Measurements from ENCODE around the gene SPTBN1. TPM values are rescaled to one million over a fixed set of nuclear protein-coding genes. Genes with fewer than 3 reads are reported as not detected.
A peak's percentile ranks its signal among the peaks of the same experiment; 100 is the strongest.

The SPTBN1 gene
- total and polyA plus RNA-seq, 4 experiments from 2014 or later, result 2.9 to 121 (median 87.3) TPM

DNA sequence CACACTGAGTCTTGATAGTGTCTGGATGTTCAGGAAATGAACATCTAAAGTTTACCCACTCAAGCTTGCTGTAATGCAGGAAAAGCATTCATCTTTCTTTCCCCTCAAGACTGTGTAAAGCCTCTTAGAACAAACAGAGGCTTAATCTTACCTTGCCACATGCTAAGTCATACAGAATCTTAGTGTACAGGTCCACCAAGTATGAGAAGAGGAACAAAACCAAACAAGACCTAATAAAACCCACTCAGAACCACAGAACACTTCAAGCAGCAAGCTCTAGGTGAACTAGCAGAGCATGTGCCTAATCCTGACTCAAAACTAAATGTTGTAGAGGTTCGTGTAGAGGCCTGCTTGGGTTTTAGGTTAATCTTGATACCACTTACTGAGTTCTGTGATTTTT is 97.6 kb downstream of the SPTBN1 start:
- Mint-ChIP-seq H3K36me3 (peaks cover 0 to 6% of the 10 kb centered on the region in 2 donors), H3K27me3 (no peaks in the 10 kb centered on the region), H3K4me1 (peaks cover 14 to 24% (median 17%) of the 10 kb centered on the region in 4 donors), H3K27ac (peak overlapping the region in 2 of 7 donors; percentile 7 to 77), H3K4me3 (no peak overlapping the region), H3K9me3 (no peaks in the 10 kb centered on the region)
- ChIA-PET CTCF (ENCODE audit: partially characterized antibody) (interaction anchor here (1.3 to 1.5 kb wide), 2 partner anchors 29 to 33 kb away, joined by 3 to 7 read pairs; no protein-coding TSS in a partner anchor), POLR2A (ENCODE audit: partially characterized antibody) (interaction anchor here (0.7 to 15.0 kb wide), 2 partner anchors 21 to 42 kb away, joined by 3 to 665 read pairs; no protein-coding TSS in a partner anchor)
- Histone ChIP-seq H3K4me1 (ENCODE audit: insufficient read depth, low read length) (peaks cover 7% of the 10 kb centered on the region), H3K9me3 (ENCODE audit: control insufficient read depth in 1 of 2, low read length in 2 of 2) (no peaks in the 10 kb centered on the region), H3K27ac (ENCODE audit: low read depth, low read length) (no peak overlapping the region), H3K36me3 (ENCODE audit: insufficient read depth, low read length) (no peaks in the 10 kb centered on the region), H3K27me3 (ENCODE audit: insufficient read depth, low read length) (no peaks in the 10 kb centered on the region), H3K4me3 (ENCODE audit: low read length in 2 of 2) (no peak overlapping the region)
- intact Hi-C loops (cut with micrococcal nuclease), result loop anchor here (10.0 kb wide), 1 partner anchor 579 kb away; the partner anchor contains the start of gene PSME4
- no peak for DNase-seq

GRCh38 chr2:54555318-54555837 is 99.3 kb downstream of the SPTBN1 start:
- POLR2A ChIA-PET (ENCODE audit: partially characterized antibody), result interaction anchor here (15.0 kb wide), 1 partner anchor 20 kb away, joined by 665 read pairs; no protein-coding TSS in a partner anchor
- no peak for DNase-seq
- H3K4me1 ChIP-seq (ENCODE audit: insufficient read depth, low read length), result peaks cover 7% of the 10 kb centered on the region
- intact Hi-C loops (cut with micrococcal nuclease), result loop anchor here (5.0 to 10.0 kb wide), 3 partner anchors 77 to 581 kb away; partner anchors contain the start of genes PSME4 and RTN4
- H3K4me3 Mint-ChIP-seq, result no peak overlapping the region
- CTCF ChIA-PET (ENCODE audit: partially characterized antibody), result interaction anchor here (1.0 to 11.0 kb wide), 4 partner anchors 20 to 61 kb away, joined by 3 to 199 read pairs (median 3); no protein-coding TSS in a partner anchor
- H3K36me3 ChIP-seq (ENCODE audit: insufficient read depth, low read length), result no peaks in the 10 kb centered on the region
- no peaks in the 10 kb centered on the region for H3K27me3 ChIP-seq (ENCODE audit: insufficient read depth, low read length)
- peaks cover 0 to 22% of the 10 kb centered on the region in 2 donors for H3K36me3 Mint-ChIP-seq
- no peaks in the 10 kb centered on the region for H3K9me3 Mint-ChIP-seq
- H3K27me3 Mint-ChIP-seq, result no peaks in the 10 kb centered on the region
- no peak overlapping the region for H3K27ac ChIP-seq (ENCODE audit: low read depth, low read length)
- no peak overlapping the region for H3K4me3 ChIP-seq (ENCODE audit: low read length in 2 of 2)
- peak overlapping the region in 5 of 7 donors; percentile 20 to 68 (median 28) for H3K27ac Mint-ChIP-seq
- H3K9me3 ChIP-seq (ENCODE audit: control insufficient read depth in 1 of 2, low read length in 2 of 2), result no peaks in the 10 kb centered on the region
- peaks cover 14 to 37% (median 17%) of the 10 kb centered on the region in 4 donors for H3K4me1 Mint-ChIP-seq

- H3K27ac ChIP-seq (ENCODE audit: low read depth, low read length), result no peak overlapping the region
- intact Hi-C loops (cut with micrococcal nuclease), result loop anchor here (5.0 to 10.0 kb wide), 3 partner anchors 76 to 582 kb away; partner anchors contain the start of genes PSME4 and RTN4
- no peak for DNase-seq
- peaks cover 18 to 50% (median 24%) of the 10 kb centered on the region in 4 donors for H3K4me1 Mint-ChIP-seq
- ChIA-PET CTCF (ENCODE audit: partially characterized antibody) (interaction anchor here (0.7 to 11.0 kb wide), 7 partner anchors 19 to 148 kb away, joined by 3 to 199 read pairs (median 6); no protein-coding TSS in a partner anchor), POLR2A (ENCODE audit: partially characterized antibody) (interaction anchor here (1.9 to 15.0 kb wide), 3 partner anchors 18 to 62 kb away, joined by 8 to 665 read pairs (median 304); no protein-coding TSS in a partner anchor)
- H3K36me3 ChIP-seq (ENCODE audit: insufficient read depth, low read length), result no peaks in the 10 kb centered on the region
- no peaks in the 10 kb centered on the region for H3K27me3 Mint-ChIP-seq
- no peaks in the 10 kb centered on the region for H3K9me3 ChIP-seq (ENCODE audit: control insufficient read depth in 1 of 2, low read length in 2 of 2)
- H3K4me1 ChIP-seq (ENCODE audit: insufficient read depth, low read length), result peaks cover 15% of the 10 kb centered on the region
- H3K9me3 Mint-ChIP-seq, result no peaks in the 10 kb centered on the region
- peak overlapping the region; percentile 49 to 97 (median 95) for H3K27ac Mint-ChIP-seq
- H3K4me3 Mint-ChIP-seq, result peak overlapping the region in 7 of 8 donors; percentile 86 to 100 (median 94)
- peaks cover 0 to 32% of the 10 kb centered on the region in 2 donors for H3K36me3 Mint-ChIP-seq
- no peak overlapping the region for H3K4me3 ChIP-seq (ENCODE audit: low read length in 2 of 2)
- no peaks in the 10 kb centered on the region for H3K27me3 ChIP-seq (ENCODE audit: insufficient read depth, low read length)
Observed at GRCh38 chr2:54556621-54557121, 100.5 kb downstream of the SPTBN1 start.

DNA sequence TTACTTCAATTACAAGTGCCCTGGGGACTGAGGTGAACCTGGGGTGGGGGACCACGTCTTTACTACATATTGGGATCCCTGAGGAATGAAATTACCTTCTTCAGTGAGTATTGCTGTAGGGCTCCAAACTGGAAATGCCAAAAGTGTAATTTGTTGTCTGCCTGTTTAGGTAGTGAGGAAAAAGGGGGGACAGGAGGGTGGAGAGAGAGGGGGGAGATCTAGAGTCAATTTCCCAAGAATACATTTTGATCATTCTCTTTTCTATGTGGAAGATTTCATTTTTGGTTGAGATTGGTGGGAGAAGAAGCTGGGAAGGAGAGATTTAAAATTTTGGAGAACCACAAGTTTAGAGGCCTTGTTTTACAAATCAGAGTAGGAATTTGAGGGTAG is 101.1 kb downstream of the SPTBN1 start:
- ChIA-PET CTCF (ENCODE audit: partially characterized antibody) (interaction anchor here (0.7 to 11.0 kb wide), 7 partner anchors 8 to 147 kb away, joined by 3 to 199 read pairs (median 6); no protein-coding TSS in a partner anchor), POLR2A (ENCODE audit: partially characterized antibody) (interaction anchor here (0.9 to 15.0 kb wide), 4 partner anchors 18 to 61 kb away, joined by 3 to 665 read pairs (median 156); no protein-coding TSS in a partner anchor)
- peak overlapping the region; percentile 88 to 97 (median 95) for H3K27ac Mint-ChIP-seq
- Histone ChIP-seq H3K4me1 (ENCODE audit: insufficient read depth, low read length) (peaks cover 20% of the 10 kb centered on the region), H3K27ac (ENCODE audit: low read depth, low read length) (peak overlapping the region; percentile 83), H3K4me3 (ENCODE audit: low read length in 2 of 2) (peak overlapping the region in 1 of 2 donors; percentile 94), H3K27me3 (ENCODE audit: insufficient read depth, low read length) (no peaks in the 10 kb centered on the region), H3K36me3 (ENCODE audit: insufficient read depth, low read length) (no peaks in the 10 kb centered on the region), H3K9me3 (ENCODE audit: control insufficient read depth in 1 of 2, low read length in 2 of 2) (no peaks in the 10 kb centered on the region)
- DNase-seq, result no peak
- H3K4me1 Mint-ChIP-seq, result peaks cover 24 to 56% (median 29%) of the 10 kb centered on the region in 4 donors
- intact Hi-C loops (cut with micrococcal nuclease), result loop anchor here (5.0 to 10.0 kb wide), 3 partner anchors 75 to 582 kb away; partner anchors contain the start of genes PSME4 and RTN4
- peaks cover 0 to under 1% (median 0%) of the 10 kb centered on the region in 8 donors for H3K9me3 Mint-ChIP-seq
- peak overlapping the region; percentile 86 to 100 (median 91) for H3K4me3 Mint-ChIP-seq
- H3K36me3 Mint-ChIP-seq, result peaks cover 0 to 37% of the 10 kb centered on the region in 2 donors
- H3K27me3 Mint-ChIP-seq, result no peaks in the 10 kb centered on the region

- peak overlapping the region; percentile 94 to 99 for H3K4me3 ChIP-seq (ENCODE audit: low read length in 2 of 2)
- Mint-ChIP-seq H3K36me3 (peaks cover 0 to 38% of the 10 kb centered on the region in 2 donors), H3K4me1 (peaks cover 28 to 61% (median 34%) of the 10 kb centered on the region in 4 donors), H3K4me3 (peak overlapping the region; percentile 86 to 100 (median 91)), H3K9me3 (peaks cover 0 to 1% (median 0%) of the 10 kb centered on the region in 8 donors), H3K27ac (peak overlapping the region; percentile 88 to 97 (median 95)), H3K27me3 (no peaks in the 10 kb centered on the region)
- ChIA-PET CTCF (ENCODE audit: partially characterized antibody) (interaction anchor here (0.9 to 11.0 kb wide), 19 partner anchors 9 to 147 kb away, joined by 3 to 199 read pairs (median 10); no protein-coding TSS in a partner anchor), POLR2A (ENCODE audit: partially characterized antibody) (interaction anchor here (0.7 to 15.0 kb wide), 23 partner anchors 9 to 1059 kb away, joined by 3 to 665 read pairs (median 5); partner anchors contain the start of genes EML6, ERLEC1 and RTN4)
- peak; percentile 74 to 77 (median 75) for DNase-seq
- H3K4me1 ChIP-seq (ENCODE audit: insufficient read depth, low read length), result peaks cover 25% of the 10 kb centered on the region
- H3K36me3 ChIP-seq (ENCODE audit: insufficient read depth, low read length), result no peaks in the 10 kb centered on the region
- no peaks in the 10 kb centered on the region for H3K27me3 ChIP-seq (ENCODE audit: insufficient read depth, low read length)
- H3K27ac ChIP-seq (ENCODE audit: low read depth, low read length), result peak overlapping the region; percentile 83
- H3K9me3 ChIP-seq (ENCODE audit: control insufficient read depth in 1 of 2, low read length in 2 of 2), result no peaks in the 10 kb centered on the region
- intact Hi-C loops (cut with micrococcal nuclease), result loop anchor here (1.0 to 10.0 kb wide), 8 partner anchors 17 to 583 kb away; partner anchors contain the start of genes EML6, PSME4 and RTN4
Observed at GRCh38 chr2:54557601-54558187, 101.6 kb downstream of the SPTBN1 start.

GRCh38 chr2:54558188-54559005 is 102.3 kb downstream of the SPTBN1 start:
- intact Hi-C loops (cut with micrococcal nuclease), result loop anchor here (1.0 to 10.0 kb wide), 8 partner anchors 16 to 584 kb away; partner anchors contain the start of genes EML6, PSME4 and RTN4
- H3K4me3 Mint-ChIP-seq, result peak overlapping the region; percentile 94 to 100 (median 98)
- peaks cover 34 to 68% (median 40%) of the 10 kb centered on the region in 4 donors for H3K4me1 Mint-ChIP-seq
- H3K36me3 Mint-ChIP-seq, result peaks cover 0 to 40% of the 10 kb centered on the region in 2 donors
- H3K27ac Mint-ChIP-seq, result peak overlapping the region; percentile 88 to 97 (median 94)
- ChIA-PET POLR2A (ENCODE audit: partially characterized antibody) (interaction anchor here (0.5 to 15.0 kb wide), 31 partner anchors 10 to 1058 kb away, joined by 3 to 665 read pairs (median 5); partner anchors contain the start of genes EML6, ERLEC1 and RTN4), CTCF (ENCODE audit: partially characterized antibody) (interaction anchor here (0.7 to 11.0 kb wide), 23 partner anchors 8 to 147 kb away, joined by 3 to 199 read pairs (median 9); no protein-coding TSS in a partner anchor)
- no peaks in the 10 kb centered on the region for H3K27me3 ChIP-seq (ENCODE audit: insufficient read depth, low read length)
- H3K27ac ChIP-seq (ENCODE audit: low read depth, low read length), result peak overlapping the region; percentile 83
- H3K36me3 ChIP-seq (ENCODE audit: insufficient read depth, low read length), result no peaks in the 10 kb centered on the region
- no peaks in the 10 kb centered on the region for H3K27me3 Mint-ChIP-seq
- peaks cover 0 to 1% (median 0%) of the 10 kb centered on the region in 8 donors for H3K9me3 Mint-ChIP-seq
- peaks cover 32% of the 10 kb centered on the region for H3K4me1 ChIP-seq (ENCODE audit: insufficient read depth, low read length)
- peak; percentile 74 to 85 (median 75) for DNase-seq
- no peaks in the 10 kb centered on the region for H3K9me3 ChIP-seq (ENCODE audit: control insufficient read depth in 1 of 2, low read length in 2 of 2)
- peak overlapping the region; percentile 94 to 99 for H3K4me3 ChIP-seq (ENCODE audit: low read length in 2 of 2)
